ENCODE data around the gene HEATR5B. TPM values are rescaled to one million over a fixed set of nuclear protein-coding genes. Genes with fewer than 3 reads are reported as not detected.

HEATR5B gene
- 27.3 and 29.8 TPM in 2 replicates for total RNA-seq

DNA sequence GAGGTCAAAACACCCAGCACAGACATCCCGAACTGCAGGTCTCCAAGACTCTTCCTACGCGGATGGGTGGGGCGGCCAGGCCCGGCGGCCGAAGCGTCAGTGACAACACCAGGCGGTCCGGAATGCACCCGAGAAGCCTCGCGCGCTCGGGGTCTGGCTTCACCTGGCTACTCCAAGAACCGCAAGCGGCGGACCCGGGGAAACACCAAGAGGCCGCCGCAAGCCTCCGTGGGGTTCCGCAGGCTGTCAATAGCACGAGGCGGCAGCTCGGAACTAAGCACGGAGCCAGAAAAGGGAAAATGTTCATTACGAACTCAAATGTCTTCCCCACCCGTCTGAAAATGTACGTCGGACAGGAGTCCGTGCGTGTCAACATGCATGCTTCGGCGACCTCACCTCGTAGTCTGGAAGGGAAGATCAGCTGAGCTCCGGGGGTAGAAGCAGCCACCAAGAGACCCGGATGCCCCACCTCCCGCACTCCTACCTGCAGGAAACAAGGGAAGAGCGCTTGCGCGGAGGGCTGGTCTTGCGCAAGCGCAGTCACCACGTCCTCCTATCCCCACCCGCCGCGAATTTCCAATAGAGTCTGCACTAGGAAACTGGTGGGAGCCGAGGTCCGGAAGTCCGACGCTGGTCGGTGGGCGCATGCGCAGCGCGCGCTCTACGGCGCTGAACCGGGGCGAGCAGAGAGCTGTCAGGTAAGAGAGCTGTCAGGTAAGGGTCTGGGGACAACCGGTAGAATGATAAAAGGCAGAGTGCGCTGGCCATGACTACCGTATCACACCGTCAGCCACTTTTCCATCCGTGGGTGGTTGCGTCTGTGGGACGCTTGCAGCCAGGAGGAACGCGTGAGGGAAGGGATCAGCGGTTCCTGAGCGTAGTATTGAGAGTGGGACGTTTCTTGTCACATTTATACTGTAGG, at the start of gene HEATR5B, which contains the start of gene GPATCH11:
HEATR5B (minus strand) TSS at position 500 of the 922 bp plus-strand sequence. CDS start 958 bp downstream, outside the sequence.
GPATCH11 (plus strand) TSS at position 646 of the 922 bp plus-strand sequence. CDS start 3,864 bp downstream, outside the sequence.

GRCh38 chr2:36966370-36967235, 117.6 kb downstream of the HEATR5B start, which contains the start of gene STRN:
Gene STRN, minus strand, starts transcription at chr2:36966536. Its CDS starts 73 bp downstream, at chr2:36966463.

Other genes starting within 250 kb of the HEATR5B start
- gene STRN, start 117.8 kb downstream of the HEATR5B start, total RNA-seq, result 27.0 and 46.9 TPM in 2 replicates
- gene GPATCH11, start 146 bp upstream of the HEATR5B start, total RNA-seq, result 6.2 and 7.0 TPM in 2 replicates
- gene EIF2AK2, start 72.6 kb upstream of the HEATR5B start, total RNA-seq, result 16.4 and 31.4 TPM in 2 replicates
- not detected in 2 replicates for gene SULT6B1, start 104.3 kb upstream of the HEATR5B start, total RNA-seq
- gene CEBPZOS, start 112.1 kb upstream of the HEATR5B start, total RNA-seq, result 15.0 and 17.4 TPM in 2 replicates
- 84.1 and 86.7 TPM in 2 replicates for gene CEBPZ, start 147.2 kb upstream of the HEATR5B start, total RNA-seq
- 14.4 and 18.8 TPM in 2 replicates for gene NDUFAF7, start 147.3 kb upstream of the HEATR5B start, total RNA-seq
- gene PRKD3, start 240.5 kb upstream of the HEATR5B start, total RNA-seq, result 32.5 and 35.8 TPM in 2 replicates